Right renal pelvis (tissue), 4 donors: ENCODE results near the gene OSM. TPM values are rescaled to one million over a fixed set of nuclear protein-coding genes. Genes with fewer than 3 reads are reported as not detected.

Experiments
- DNase-seq, 4 donors: peaks; one replicate each; pipeline ENCODE4 v3.0.0-alpha.2; 2013; ENCODE audit warnings: low read depth in 4 of 4, low spot score in 3 of 4, missing footprints in 1 of 4
- polyA plus RNA-seq, 4 donors: library from polyadenylated mRNA; unstranded; fragments of 120-200 nt; gene quantifications; one replicate each; pipeline ENCODE4 v1.2.1, GENCODE V29; 2013; ENCODE audit not compliant: insufficient read length in 4 of 4

OSM gene
- polyA plus RNA-seq, 4 donors = 0.18 to 0.22 TPM; not detected in 2

- DNase-seq = no peak
Observed at GRCh38 chr22:30265823-30266444, 717 bp downstream of the OSM start.

- DNase-seq = no peak
Observed at GRCh38 chr22:30265131-30265720, 1.4 kb downstream of the OSM start.

GRCh38 chr22:30263883-30264282 lies 2.8 kb downstream of the OSM start:
- no peak for DNase-seq

GRCh38 chr22:30262917-30263741 lies 3.5 kb downstream of the OSM start:
- DNase-seq = no peak

GRCh38 chr22:30262112-30262511 lies 4.5 kb downstream of the OSM start:
- DNase-seq = no peak

- DNase-seq = no peak
Observed at GRCh38 chr22:30261134-30261533, 5.5 kb downstream of the OSM start.

- DNase-seq = no peak
Observed at GRCh38 chr22:30260682-30261081, 6.0 kb downstream of the OSM start.

GRCh38 chr22:30260276-30260675 lies 6.4 kb downstream of the OSM start:
- no peak for DNase-seq

- no peak for DNase-seq
Observed at GRCh38 chr22:30254314-30254713, 12.3 kb downstream of the OSM start.

GRCh38 chr22:30253205-30253852 lies 13.3 kb downstream of the OSM start:
- peak in 3 of 4 donors; percentile 59 to 76 (median 73) for DNase-seq

- no peak for DNase-seq
Observed at GRCh38 chr22:30252411-30253204, 14.0 kb downstream of the OSM start.

GRCh38 chr22:30251711-30252110 lies 14.9 kb downstream of the OSM start:
- DNase-seq = no peak

- DNase-seq = no peak
Observed at GRCh38 chr22:30250661-30251267, 15.9 kb downstream of the OSM start.

GRCh38 chr22:30250039-30250565 lies 16.5 kb downstream of the OSM start:
- DNase-seq = no peak

GRCh38 chr22:30249049-30250038 lies 17.3 kb downstream of the OSM start:
- DNase-seq = no peak

GRCh38 chr22:30248484-30248883 lies 18.2 kb downstream of the OSM start:
- no peak for DNase-seq

- no peak for DNase-seq
Observed at GRCh38 chr22:30247974-30248373, 18.7 kb downstream of the OSM start.

GRCh38 chr22:30247561-30247960 lies 19.1 kb downstream of the OSM start:
- no peak for DNase-seq
